ENCODE results near the gene ITGAE.

ITGAE gene

DNA sequence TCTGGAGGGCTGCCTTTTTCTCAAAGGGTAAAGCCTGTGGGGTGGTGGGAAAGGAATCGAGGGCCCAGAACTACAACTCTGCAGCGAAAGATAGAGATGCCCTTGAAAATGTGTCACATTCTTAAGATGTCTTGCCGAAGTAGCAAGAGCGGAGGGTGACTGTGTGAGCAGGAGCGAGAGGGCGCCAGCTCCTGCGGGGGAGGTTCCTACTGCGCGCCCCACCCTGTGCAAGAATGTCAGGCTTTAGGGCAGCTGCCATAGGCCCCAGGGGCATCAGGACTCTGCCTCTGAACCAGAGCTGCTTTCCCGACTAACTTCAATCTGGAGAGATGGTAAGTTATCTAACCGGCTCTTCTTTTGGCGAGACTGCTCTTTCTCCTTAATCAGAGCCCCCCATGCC is 11.8 kb upstream of the ITGAE start:
- TF ChIP-seq FOXM1 (IDR thresholded peaks at IDR 0.05; ENCODE audit: borderline replicate concordance, low read depth) (no peak), YY1 (IDR thresholded peaks at IDR 0.05; ENCODE audit: low read depth) (no peak), CEBPB (IDR thresholded peaks at IDR 0.05) (no peak), REST (IDR thresholded peaks at IDR 0.05; ENCODE audit: low read depth) (no peak), RAD21 (IDR thresholded peaks at IDR 0.05; ENCODE audit: low read depth) (no peak), TEAD4 (IDR thresholded peaks at IDR 0.05) (0 out of 2 replicates have a peak, but pooled peaks have one; percentile 8)
- TF ChIP-seq, protein P1, sequence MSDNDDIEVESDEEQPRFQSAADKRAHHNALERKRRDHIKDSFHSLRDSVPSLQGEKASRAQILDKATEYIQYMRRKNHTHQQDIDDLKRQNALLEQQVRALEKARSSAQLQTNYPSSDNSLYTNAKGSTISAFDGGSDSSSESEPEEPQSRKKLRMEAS (IDR thresholded peaks at IDR 0.05): no peak

- TF ChIP-seq, protein P1 (IDR thresholded peaks at IDR 0.05): no peak
- no peak for TF ChIP-seq ZBTB7A (IDR thresholded peaks at IDR 0.05; ENCODE audit: low read depth)
- no peak for TF ChIP-seq TEAD4 (IDR thresholded peaks at IDR 0.05)
- no peak for TF ChIP-seq REST (IDR thresholded peaks at IDR 0.05; ENCODE audit: low read depth)
- no peak for TF ChIP-seq CEBPB (IDR thresholded peaks at IDR 0.05)
- no peak for TF ChIP-seq NFIC (IDR thresholded peaks at IDR 0.05)
- TF ChIP-seq USF1 (IDR thresholded peaks at IDR 0.05): no peak
- no peak for TF ChIP-seq TAF1 (IDR thresholded peaks at IDR 0.05; ENCODE audit: low read depth)
- no peak for TF ChIP-seq EP300 (IDR thresholded peaks at IDR 0.05; ENCODE audit: borderline replicate concordance)
- no peak for TF ChIP-seq YY1 (IDR thresholded peaks at IDR 0.05; ENCODE audit: low read depth)
- TF ChIP-seq CREB1 (IDR thresholded peaks at IDR 0.05; ENCODE audit: low read depth): no peak
- TF ChIP-seq FOXM1 (IDR thresholded peaks at IDR 0.05; ENCODE audit: borderline replicate concordance, low read depth): no peak
- no peak for TF ChIP-seq TCF12 (IDR thresholded peaks at IDR 0.05; ENCODE audit: low read depth)
- no peak for TF ChIP-seq RAD21 (IDR thresholded peaks at IDR 0.05; ENCODE audit: low read depth)
- no peak for TF ChIP-seq EGR1 (IDR thresholded peaks at IDR 0.05)
These were observed 11.3 kb upstream of the ITGAE start for GRCh38 chr17:3812284-3812683.

DNA sequence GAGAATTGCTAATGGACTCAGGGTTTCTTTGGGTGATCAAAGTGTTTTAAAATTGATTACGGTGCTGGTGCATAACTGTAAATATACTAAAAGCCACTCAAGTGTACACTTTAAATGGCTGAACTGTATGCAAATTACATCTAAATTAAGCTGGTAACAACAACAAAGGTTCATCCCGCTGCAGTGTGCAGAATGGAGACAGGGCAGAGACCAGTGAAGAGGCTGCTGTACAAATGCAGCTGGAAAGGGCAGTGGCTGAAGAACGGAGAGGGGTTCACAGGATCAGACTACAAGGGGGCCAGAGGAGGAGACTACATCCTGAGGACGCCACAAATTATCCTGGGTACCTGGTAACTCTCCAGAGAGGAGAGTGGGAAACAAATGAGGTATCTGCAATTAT is 9.0 kb upstream of the ITGAE start:
- no peak for TF ChIP-seq CEBPB (IDR thresholded peaks at IDR 0.05)

DNA sequence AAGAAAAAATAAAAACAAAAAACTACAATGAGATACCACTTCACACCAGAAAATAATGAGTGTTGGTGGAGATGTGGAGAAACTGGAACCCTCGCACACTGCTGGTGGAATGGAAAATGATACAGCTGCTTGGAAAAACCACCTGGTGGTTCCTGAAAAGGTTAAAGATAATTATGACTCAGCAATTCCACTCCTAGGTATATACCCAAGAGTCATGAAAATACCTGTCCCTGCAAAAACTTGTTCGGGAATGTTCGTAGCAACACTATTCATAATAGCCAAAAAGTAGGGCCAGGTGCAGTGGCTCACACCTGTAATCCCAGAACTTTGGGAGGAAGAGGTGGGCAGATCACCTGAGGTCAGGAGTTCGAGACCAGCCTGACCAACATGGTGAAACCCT is 8.1 kb upstream of the ITGAE start:
- TF ChIP-seq TEAD4 (IDR thresholded peaks at IDR 0.05): no peak
- no peak for TF ChIP-seq USF1 (IDR thresholded peaks at IDR 0.05)
- TF ChIP-seq CEBPB (IDR thresholded peaks at IDR 0.05): no peak
- TF ChIP-seq EGR1 (IDR thresholded peaks at IDR 0.05): no peak

GRCh38 chr17:3808701-3809100 is 7.7 kb upstream of the ITGAE start:
- TF ChIP-seq FOXM1 (IDR thresholded peaks at IDR 0.05; ENCODE audit: borderline replicate concordance, low read depth) (no peak), EP300 (IDR thresholded peaks at IDR 0.05; ENCODE audit: borderline replicate concordance) (no peak), EGR1 (IDR thresholded peaks at IDR 0.05) (no peak), USF1 (IDR thresholded peaks at IDR 0.05) (no peak), REST (IDR thresholded peaks at IDR 0.05; ENCODE audit: low read depth) (no peak), TCF12 (IDR thresholded peaks at IDR 0.05; ENCODE audit: low read depth) (no peak)

Data from Ishikawa (cell line).